ENCODE data around the gene KRTAP5-8. TPM values are rescaled to one million over a fixed set of nuclear protein-coding genes. Genes with fewer than 3 reads are reported as not detected.
A peak's percentile ranks its signal among the peaks of the same experiment; 100 is the strongest.

KRTAP5-8 gene
- total RNA-seq, 1 donor from 2014 or later: not detected

- Mint-ChIP-seq H3K9me3 (ENCODE audit: unreplicated experiment) (peaks cover 3% of the 10 kb centered on the region), H3K4me3 (ENCODE audit: unreplicated experiment) (no peak overlapping the region), H3K27ac (ENCODE audit: unreplicated experiment) (no peak overlapping the region), H3K27me3 (ENCODE audit: unreplicated experiment) (peaks cover 4% of the 10 kb centered on the region), H3K36me3 (ENCODE audit: low read depth, unreplicated experiment) (peaks cover 20% of the 10 kb centered on the region), H3K4me1 (ENCODE audit: unreplicated experiment) (peaks cover 3% of the 10 kb centered on the region)
- no peak for DNase-seq (ENCODE audit: low spot score)
- no peak for TF ChIP-seq CTCF (IDR thresholded peaks at IDR 0.05; ENCODE audit: unreplicated experiment)
Measured at GRCh38 chr11:71505781-71506180, 32.0 kb upstream of the KRTAP5-8 start.

GRCh38 chr11:71507102-71507501 lies 30.7 kb upstream of the KRTAP5-8 start:
- no peak for TF ChIP-seq CTCF (IDR thresholded peaks at IDR 0.05; ENCODE audit: unreplicated experiment)
- Mint-ChIP-seq H3K27ac (ENCODE audit: unreplicated experiment) (no peak overlapping the region), H3K4me1 (ENCODE audit: unreplicated experiment) (peaks cover 3% of the 10 kb centered on the region), H3K36me3 (ENCODE audit: low read depth, unreplicated experiment) (peaks cover 20% of the 10 kb centered on the region), H3K9me3 (ENCODE audit: unreplicated experiment) (peaks cover 5% of the 10 kb centered on the region), H3K4me3 (ENCODE audit: unreplicated experiment) (peak overlapping the region; percentile 4), H3K27me3 (ENCODE audit: unreplicated experiment) (peaks cover 7% of the 10 kb centered on the region)
- no peak for DNase-seq (ENCODE audit: low spot score)

GRCh38 chr11:71518506-71519471 lies 19.0 kb upstream of the KRTAP5-8 start:
- H3K27me3 Mint-ChIP-seq (ENCODE audit: unreplicated experiment): no peaks in the 10 kb centered on the region
- no peak for TF ChIP-seq CTCF (IDR thresholded peaks at IDR 0.05; ENCODE audit: unreplicated experiment)
- no peak for DNase-seq (ENCODE audit: low spot score)
- H3K4me1 Mint-ChIP-seq (ENCODE audit: unreplicated experiment): no peaks in the 10 kb centered on the region
- peaks cover 4% of the 10 kb centered on the region for H3K9me3 Mint-ChIP-seq (ENCODE audit: unreplicated experiment)
- H3K36me3 Mint-ChIP-seq (ENCODE audit: low read depth, unreplicated experiment): peaks cover 8% of the 10 kb centered on the region
- H3K27ac Mint-ChIP-seq (ENCODE audit: unreplicated experiment): no peak overlapping the region
- H3K4me3 Mint-ChIP-seq (ENCODE audit: unreplicated experiment): no peak overlapping the region

GRCh38 chr11:71519546-71519945 lies 18.3 kb upstream of the KRTAP5-8 start:
- Mint-ChIP-seq H3K9me3 (ENCODE audit: unreplicated experiment) (peaks cover 4% of the 10 kb centered on the region), H3K36me3 (ENCODE audit: low read depth, unreplicated experiment) (peaks cover 8% of the 10 kb centered on the region), H3K4me3 (ENCODE audit: unreplicated experiment) (no peak overlapping the region), H3K4me1 (ENCODE audit: unreplicated experiment) (no peaks in the 10 kb centered on the region), H3K27ac (ENCODE audit: unreplicated experiment) (no peak overlapping the region), H3K27me3 (ENCODE audit: unreplicated experiment) (no peaks in the 10 kb centered on the region)
- DNase-seq (ENCODE audit: low spot score): no peak
- no peak for TF ChIP-seq CTCF (IDR thresholded peaks at IDR 0.05; ENCODE audit: unreplicated experiment)
